ENCODE results near the gene TRRAP.
A peak's percentile ranks its signal among the peaks of the same experiment; 100 is the strongest.

The TRRAP gene

DNA sequence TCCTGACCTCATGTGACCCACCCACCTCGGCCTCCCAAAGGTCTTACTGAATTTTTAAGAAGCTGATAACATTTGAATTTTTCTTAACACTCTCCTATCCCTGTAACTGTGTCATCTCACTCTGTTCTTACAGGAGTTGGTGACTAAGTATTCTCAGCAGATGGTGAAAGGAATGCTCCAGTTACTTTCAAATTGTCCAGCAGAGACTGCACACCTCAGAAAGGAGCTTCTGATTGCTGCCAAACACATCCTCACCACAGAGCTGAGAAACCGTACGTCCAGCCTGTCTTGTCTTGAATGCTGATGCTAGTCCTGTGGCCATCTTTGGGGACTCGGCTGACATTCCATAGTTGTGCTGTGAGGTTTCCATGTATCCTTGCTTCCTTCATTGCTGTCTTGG is 24.9 kb downstream of the TRRAP start:
- DNase-seq, result no peak

DNA sequence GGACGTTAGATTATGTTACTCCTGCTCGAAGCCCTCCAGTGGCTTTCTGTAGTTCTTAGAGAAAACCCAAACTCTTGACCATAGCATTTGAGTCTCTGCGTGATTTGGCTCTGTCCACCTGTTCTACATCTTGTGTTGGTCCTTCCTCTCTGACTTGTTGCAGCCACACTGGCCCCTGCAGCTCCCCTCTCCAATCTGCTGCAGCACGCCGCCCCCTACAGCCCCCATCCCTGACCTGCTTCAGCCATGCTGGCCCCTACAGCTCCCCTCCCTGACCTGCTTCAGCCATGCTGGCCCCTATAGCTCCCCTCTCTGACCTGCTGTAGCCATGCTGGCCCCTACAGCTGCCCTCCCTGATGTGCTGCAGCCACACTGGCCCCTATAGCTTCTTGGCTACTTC is 29.2 kb downstream of the TRRAP start:
- DNase-seq, result no peak

DNA sequence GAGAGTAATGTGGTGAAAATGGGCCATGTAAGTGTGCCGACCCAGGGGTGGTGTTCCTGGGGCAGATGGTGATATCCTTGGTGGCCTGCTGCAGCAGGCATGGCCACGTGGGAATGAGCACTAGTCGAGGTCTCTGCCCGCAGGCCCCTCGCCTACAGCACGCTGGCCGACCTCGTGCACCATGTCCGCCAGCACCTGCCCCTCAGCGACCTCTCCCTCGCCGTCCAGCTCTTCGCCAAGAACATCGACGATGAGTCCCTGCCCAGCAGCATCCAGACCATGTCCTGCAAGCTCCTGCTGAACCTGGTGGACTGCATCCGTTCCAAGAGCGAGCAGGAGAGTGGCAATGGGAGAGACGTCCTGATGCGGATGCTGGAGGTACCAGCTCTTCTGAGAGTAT is 30.3 kb downstream of the TRRAP start:
- DNase-seq, result no peak

DNA sequence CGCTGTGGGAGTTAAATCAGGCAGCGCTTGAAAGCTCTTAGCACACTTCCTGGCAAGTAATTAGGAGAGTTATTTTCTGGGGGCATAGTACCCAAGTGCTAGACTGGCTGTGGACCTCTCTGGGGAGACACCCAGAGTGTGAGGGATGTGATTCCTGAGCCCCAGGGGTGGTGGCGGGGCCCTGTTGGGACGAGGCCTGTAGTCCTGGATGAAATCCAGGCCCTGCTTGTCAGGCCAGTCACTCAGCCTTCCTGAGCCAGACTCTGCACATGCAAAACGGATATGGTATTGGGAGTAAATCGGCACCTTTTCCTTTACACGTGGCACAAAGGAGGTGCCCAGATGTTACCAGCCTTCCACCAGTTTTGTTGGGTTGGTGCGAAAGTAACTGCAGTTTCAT is 31.2 kb downstream of the TRRAP start:
- DNase-seq, result no peak

DNA sequence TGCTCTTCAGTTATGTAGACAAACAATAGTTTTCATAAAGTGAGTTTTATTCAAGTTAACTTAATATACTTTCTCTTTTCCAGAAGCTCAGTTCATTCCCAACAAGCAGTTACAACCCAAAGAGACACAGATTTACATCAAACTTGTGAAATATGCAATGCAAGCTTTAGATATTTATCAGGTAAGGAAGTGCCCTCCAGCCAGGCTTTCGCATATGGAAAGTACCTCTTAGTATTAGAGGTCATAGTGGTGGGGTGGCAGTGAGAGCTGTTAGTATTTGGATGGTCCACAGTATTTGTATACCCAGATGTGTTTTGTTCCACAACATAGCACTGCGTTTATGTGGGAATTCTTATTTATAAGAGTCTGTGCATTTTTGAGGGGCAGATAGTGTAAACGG is 32.1 kb downstream of the TRRAP start:
- DNase-seq, result no peak

DNA sequence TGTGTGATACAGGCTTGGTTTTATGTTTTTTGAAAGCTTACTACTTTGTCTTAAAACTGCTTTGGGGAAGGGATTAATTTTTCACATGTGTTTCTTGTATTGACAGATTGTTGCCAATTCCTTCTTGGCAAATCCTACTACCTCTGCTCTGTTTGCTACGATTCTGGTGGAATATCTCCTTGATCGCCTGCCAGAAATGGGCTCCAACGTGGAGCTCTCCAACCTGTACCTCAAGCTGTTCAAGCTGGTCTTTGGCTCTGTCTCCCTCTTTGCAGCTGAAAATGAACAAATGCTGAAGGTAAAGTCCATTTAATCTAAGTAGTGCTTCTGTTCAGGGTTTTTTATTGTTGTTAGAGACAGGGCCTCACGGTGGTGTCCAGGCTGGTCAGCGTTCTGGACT is 33.6 kb downstream of the TRRAP start:
- DNase-seq, result no peak

DNA sequence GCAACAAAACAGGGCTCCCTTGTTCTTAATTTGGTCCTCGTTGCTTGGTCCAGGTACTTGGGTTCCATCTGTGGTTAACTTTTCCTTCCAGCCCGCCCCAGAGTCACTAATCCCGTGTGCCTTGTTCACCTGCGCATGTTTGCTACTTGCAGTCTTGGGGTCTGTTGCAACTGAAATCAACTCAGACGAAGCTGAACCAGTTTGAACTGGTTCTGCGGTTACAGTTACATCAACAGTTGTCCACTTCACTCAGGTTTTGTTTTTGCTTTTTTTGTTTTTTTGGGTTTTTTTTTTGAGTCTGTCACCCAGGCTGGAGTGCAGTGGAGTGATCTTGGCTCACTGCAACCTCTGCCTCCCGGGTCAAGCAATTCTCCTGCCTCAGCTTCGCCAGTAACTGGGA is 34.7 kb downstream of the TRRAP start:
- DNase-seq, result no peak

DNA sequence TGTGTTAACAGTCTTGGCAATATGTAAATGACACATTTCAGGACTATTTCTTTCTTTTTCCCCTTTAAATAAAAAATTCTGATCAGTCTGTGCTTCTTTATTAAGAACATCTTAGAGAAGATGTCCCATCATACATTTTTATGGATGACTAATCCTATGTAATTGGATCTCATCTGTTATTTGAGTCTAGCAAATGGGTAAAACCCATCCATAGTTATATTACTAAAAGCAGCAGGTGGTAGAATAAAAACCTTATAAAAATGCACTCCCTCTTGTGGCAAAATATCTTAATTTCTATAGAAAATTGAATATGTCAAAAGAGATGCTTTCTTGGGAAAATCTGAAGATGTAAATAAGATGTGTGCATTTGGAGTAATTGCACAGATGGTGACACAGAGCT is 35.3 kb downstream of the TRRAP start:
- DNase-seq, result peak; percentile 24

DNA sequence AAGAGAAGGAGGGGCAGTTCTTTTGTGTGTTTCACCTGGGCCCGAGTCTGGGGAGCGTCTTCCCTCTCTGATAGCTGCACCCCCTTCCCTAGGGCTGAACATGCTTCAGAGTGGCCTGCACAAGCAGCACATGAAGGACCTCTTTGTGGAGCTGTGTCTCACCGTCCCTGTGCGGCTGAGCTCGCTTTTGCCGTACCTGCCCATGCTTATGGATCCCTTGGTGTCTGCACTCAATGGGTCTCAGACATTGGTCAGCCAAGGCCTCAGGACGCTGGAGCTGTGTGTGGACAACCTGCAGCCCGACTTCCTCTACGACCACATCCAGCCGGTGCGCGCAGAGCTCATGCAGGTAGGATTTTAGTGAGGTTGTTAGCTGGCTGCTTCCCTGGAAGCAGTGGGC is 39.0 kb downstream of the TRRAP start:
- DNase-seq, result no peak

DNA sequence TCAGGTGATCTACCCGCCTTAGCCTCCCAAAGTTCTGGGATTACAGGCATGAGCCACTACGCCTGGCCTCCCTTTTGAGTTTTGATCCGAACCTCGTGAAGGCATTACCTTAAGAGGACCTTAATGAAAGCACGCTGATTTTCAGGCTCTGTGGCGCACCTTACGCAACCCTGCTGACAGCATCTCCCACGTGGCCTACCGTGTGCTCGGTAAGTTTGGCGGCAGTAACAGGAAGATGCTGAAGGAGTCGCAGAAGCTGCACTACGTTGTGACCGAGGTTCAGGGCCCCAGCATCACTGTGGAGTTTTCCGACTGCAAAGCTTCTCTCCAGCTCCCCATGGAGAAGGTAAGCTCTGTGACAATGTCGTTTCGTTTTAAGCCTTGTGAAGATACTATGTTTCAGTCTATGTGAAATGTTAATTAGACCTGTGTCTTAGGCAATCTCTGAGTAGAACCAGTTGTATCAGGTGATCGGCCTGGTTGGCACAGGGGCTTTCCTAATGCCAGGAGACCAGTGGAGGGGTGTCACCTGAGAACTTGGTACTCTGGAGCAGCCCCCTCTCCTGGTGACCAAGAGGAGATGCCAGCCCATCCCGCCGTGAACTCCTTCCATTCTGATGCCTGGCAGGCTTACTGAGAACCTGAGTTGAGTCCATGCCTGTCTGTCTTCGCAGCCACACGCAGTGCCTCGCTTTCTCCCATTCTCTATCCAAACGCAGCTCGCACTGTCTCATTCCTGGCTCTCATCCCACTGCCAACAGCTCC is 43.5 kb downstream of the TRRAP start:
- no peak for DNase-seq

DNA sequence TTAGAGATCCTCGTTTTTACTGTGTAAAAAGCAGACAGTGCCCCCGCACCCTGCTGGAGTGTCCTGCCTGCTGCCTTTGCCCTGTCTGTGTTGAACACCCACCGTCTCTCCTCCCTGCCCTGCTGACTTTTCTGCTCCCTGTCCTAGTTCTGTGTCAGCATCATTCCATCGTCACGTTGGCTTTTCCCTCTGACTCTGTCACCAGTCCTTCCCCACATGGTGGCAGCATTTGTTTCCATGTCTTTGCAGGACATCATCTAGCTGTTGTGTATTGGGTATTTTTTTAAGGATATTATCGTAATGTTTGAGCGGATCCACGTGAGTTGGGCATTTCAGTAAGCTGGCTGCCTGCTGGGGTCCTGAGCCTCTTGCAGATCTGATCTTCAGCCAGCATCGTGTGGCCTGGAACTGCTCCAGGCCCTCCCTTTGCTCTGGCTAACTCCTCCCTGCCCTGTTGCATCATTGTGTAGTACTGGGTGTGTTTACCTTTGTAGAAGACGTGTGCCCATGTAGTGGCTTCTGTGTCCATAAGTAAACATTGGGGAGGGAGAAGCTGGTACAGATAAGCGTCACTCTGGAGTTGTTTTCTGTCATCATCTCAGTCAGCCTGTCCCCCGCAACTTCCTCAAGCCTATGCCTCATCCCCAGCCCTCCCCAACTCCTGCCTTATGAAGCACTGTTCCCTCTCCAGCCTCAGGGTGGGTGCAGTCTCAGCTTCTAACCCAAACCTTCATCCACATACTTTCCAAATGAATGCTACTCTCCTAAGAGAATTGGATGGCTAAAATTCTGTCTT is 44.3 kb downstream of the TRRAP start:
- peak; percentile 59 for DNase-seq

DNA sequence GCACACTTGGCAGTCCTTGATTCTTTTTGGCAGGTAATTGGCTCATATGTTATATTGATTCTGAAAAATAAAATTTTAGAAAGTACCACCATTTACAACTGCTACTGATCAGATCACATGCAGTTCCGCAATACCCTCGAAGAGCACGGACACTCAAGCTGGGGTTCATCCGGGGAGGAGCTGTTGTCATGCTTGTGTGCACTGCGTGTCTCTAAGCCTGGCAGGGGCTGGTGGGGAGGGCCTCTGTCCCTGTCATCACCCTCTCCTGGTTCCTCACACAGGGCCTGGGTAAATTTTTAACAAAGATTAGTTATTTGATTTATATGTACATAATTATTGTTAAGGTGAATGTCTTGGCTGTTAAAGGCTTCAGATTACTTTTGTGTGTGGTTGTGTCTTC is 45.2 kb downstream of the TRRAP start:
- DNase-seq, result no peak

DNA sequence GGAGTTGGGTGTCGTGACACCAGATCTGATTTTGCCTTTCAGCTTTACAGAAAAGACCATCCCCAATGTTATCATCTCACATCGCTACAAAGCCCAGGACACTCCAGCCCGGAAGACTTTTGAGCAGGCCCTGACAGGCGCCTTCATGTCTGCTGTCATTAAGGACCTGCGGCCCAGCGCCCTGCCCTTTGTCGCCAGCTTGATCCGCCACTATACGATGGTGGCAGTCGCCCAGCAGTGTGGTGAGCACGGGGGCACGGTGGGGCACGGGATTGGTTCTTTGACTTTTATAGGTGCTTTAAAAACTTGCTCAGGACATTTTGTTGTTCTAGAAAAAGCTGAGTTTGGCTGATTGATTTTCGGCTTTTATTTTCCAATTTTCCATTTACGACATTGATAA is 48.8 kb downstream of the TRRAP start:
- no peak for DNase-seq

DNA sequence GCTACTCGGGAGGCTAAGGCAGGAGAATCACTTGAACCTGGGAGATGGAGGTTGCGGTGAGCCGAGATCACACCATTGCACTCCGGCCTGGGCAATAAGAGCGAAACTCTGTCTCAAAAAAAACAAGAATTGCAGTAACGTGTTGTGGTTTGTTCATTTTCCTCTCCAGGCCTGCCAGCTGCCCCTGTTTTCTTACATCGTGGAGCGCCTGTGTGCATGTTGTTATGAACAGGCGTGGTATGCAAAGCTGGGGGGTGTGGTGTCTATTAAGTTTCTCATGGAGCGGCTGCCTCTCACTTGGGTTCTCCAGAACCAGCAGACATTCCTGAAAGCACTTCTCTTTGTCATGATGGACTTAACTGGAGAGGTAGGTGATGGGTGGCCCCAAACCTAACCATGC is 52.1 kb downstream of the TRRAP start:
- DNase-seq, result no peak

DNA sequence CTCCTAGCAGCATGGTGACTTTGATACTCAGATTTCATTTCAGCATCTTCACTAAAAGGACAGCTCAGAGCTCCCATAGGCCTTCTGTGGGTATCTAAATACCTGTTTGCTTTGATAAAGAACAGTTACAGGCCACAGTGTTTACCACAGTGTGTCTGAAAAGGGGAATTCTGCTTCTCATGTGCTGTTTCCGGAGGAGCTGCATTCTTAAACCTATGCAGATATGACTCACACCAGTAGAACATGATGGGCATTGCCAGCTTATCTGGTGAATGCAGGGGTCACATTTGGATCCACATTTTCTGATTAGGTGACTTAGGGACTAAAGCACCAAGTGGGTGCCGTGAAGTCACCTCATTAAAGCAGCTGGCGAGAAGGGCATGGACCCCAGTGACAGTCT is 52.6 kb downstream of the TRRAP start:
- DNase-seq, result no peak

DNA sequence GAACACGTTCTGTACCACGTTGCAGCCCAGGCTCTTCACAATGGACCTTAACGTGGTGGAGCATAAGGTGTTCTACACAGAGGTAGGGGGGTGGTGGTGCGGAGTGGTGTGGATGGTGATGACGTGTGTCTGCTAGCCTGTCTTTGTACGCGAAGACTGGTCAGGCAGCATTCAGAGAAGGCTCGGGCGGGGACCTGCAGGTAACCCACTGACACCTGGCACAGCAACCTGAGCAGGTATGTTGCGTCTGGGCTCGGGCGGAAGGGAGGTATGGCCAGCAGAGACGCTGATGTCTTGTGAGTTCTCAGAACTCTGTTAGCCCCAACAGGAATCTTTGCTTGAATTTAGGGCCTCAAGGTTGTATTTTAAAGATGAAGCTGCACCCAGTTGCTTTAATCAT is 55.0 kb downstream of the TRRAP start:
- no peak for DNase-seq

DNA sequence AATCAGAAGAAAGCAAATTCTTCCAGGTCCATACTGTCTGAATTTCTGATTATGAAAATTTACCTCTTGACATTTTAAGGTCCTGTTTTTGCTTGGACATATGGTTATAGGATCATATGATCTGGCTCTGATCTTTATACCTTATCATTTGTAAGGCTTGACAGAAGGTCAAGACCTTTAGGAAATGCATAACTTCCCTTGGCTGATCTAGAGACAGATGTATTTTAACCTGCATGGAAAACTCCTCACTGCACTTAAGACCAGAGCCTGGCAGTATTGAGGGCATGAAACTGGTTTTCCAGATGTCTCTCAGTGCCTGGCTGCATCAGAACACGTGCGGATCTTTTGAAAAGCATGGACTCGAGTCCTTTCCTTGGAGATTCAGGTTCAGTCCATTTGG is 55.9 kb downstream of the TRRAP start:
- DNase-seq, result no peak

DNA sequence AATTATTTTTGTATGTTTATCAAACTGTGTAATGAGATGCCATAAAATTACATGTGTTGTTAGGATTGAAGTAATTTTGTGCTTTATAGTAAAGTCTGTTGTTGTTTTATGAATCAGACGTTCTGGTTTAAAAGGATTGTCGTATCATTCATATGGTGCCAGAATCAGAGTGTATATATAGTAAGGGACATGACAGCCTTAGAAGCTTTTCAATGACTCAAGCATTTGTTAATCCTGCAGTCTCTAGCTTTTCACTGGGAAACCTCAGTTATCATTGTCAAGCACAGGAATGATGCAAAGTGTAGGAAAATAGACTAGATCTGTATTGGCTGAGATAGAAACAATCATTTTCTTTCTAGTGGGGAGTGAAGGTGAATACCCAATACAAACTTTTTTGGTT is 57.5 kb downstream of the TRRAP start:
- DNase-seq, result peak; percentile 34

DNA sequence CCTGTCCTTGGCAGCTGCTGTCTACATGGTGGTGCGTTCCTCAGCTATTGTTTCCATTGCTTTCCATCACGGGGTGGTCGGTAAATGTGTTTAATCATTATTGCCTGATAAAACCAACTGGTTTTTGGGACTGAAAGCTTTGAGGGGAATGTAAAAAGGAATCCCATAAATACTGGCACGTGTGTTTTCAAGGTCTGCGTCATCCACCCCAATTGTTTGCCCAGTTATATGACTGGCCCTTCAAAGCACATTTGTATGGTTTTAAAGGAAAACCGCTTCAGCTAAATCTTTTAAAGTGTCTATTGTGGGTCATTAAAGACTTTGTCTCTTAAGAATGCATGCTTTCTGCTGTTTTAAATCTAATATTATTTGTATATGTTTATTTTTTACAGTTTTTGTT is 65.0 kb downstream of the TRRAP start:
- no peak for DNase-seq

DNA sequence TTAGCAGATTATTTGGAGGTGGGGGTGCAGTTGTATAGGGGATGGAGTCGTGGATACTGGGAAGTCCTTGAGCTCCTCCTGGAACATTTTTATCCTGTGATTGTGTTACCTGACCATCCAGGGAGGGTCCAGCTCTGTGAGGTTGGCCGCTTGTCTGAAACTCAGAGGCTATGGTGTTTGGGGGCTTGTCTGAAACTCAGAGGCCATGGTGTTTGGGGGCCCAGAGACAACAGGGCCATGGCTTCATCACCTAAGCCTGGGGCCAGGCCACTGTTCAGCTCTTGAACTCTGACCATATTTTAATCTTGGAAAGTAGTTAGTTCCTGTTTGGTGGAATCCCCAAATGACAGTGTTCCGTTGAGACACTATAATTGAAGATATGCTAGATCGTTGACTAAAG is 66.1 kb downstream of the TRRAP start:
- DNase-seq, result no peak

DNA sequence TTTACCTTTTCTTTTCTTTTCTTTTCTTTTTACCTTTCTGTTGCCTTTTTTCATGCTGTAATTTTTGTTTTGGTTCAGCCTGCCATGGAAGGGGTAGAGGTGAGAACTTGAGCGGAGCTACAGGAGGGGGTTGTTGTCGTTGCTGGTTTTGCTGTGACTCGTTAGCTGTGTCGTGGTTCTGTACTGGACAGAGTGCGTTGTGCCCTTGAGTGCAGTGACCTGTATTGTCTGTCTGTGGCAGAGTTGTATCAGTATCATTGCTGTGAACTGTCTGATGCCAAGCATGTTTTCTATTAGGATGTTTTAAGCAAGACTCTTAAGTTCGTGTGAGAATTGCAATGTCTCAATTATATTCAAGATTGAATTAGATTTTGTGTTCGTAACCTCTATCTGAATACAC is 67.5 kb downstream of the TRRAP start:
- no peak for DNase-seq

DNA sequence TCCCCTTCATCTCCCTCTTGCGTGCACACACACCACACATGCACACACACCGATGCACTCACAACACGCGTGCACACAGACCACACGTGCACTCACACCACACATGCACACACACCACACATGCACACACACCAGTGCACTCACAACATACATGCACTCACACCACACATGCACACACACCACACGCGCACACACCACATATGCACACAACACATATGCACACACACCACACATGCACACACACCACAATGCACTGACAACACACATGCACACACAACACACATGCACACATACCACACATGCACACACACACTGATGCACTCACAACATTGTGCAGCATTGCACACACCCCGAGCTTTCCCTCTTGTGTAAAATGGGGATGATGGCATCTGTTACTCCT is 68.1 kb downstream of the TRRAP start:
- DNase-seq, result no peak

DNA sequence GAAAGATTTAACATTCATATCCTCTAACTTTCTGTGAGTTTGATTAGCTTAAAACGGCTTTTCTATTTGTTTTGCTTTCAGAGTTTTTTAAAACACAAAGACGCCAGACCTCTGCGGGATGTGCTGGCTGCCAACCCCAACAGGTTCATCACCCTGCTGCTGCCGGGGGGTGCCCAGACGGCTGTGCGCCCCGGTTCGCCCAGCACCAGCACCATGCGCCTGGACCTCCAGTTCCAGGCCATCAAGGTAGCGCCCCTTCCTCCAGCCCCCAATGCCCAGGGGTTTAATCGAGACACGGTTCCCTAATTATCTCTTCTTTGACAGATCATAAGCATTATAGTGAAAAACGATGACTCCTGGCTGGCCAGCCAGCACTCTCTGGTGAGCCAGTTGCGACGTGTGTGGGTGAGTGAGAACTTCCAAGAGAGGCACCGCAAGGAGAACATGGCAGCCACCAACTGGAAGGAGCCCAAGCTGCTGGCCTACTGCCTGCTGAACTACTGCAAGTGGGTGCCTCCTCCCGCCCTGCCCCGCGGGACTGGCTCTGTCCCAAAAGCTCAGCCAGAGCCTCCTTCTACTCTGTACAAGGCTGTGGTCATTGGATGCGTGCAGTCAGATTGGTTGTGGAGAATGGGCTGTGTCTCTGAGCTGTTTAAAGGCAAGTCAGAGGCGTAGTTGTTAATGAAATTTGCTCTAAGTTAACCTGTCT is 71.2 kb downstream of the TRRAP start:
- no peak for DNase-seq

DNA sequence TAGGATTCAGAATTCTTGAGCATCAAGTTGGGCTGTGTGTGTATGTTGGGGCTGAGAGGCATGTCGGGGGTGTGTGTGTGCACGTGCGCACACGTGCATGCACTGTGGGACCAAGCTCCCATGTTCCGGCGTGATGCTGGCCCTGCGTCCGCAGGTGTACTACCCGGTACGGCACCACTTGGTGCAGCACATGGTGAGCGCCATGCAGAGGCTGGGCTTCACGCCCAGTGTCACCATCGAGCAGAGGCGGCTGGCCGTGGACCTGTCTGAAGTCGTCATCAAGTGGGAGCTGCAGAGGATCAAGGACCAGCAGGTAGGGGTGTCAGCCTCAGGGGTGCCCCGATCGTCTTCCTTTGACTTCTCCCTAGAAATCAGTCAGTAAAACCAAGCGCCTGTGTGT is 77.7 kb downstream of the TRRAP start:
- no peak for DNase-seq

Data from fibroblast of skin of right biceps (primary cell).